SKM-1 treated with dmso at 0.1 percent for 144 hours (cell line): ENCODE data around the gene MRPS26.
"Not testable (repeated sequence)": the region's sequence is repeated elsewhere in the genome, so short reads cannot be mapped to it uniquely, and the experiment has no call there.

Experiments used
- DNase-seq: peaks from one replicate; lab custom pipeline; 2025; ENCODE audit not compliant: unreplicated experiment; lab: John Stamatoyannopoulos, UW

MRPS26 gene

GRCh38 chr20:3045816-3046676 is at the start of gene MRPS26:
Gene MRPS26 (plus strand): TSS chr20:3046052. CDS start chr20:3046069, 17 bp downstream.
- peak; percentile 46 for DNase-seq

GRCh38 chr20:2998728-2999127 is 47.1 kb upstream of the MRPS26 start:
- no peak for DNase-seq

GRCh38 chr20:3000852-3001523 is 44.9 kb upstream of the MRPS26 start:
- peak; percentile 44 for DNase-seq

GRCh38 chr20:3003416-3003815 is 42.4 kb upstream of the MRPS26 start:
- DNase-seq: no peak

GRCh38 chr20:3010985-3011723 is 34.7 kb upstream of the MRPS26 start:
- DNase-seq: no peak

GRCh38 chr20:3011752-3012151 is 34.1 kb upstream of the MRPS26 start:
- no peak for DNase-seq

- no peak for DNase-seq
Observed at GRCh38 chr20:3013771-3014170, 32.1 kb upstream of the MRPS26 start.

- DNase-seq: no peak
Observed at GRCh38 chr20:3014179-3014578, 31.7 kb upstream of the MRPS26 start.

- DNase-seq: no peak
Observed at GRCh38 chr20:3014662-3015061, 31.2 kb upstream of the MRPS26 start.

- not testable (repeated sequence) for DNase-seq
Observed at GRCh38 chr20:3015302-3015701, 30.6 kb upstream of the MRPS26 start.

- no peak for DNase-seq
Observed at GRCh38 chr20:3021327-3021726, 24.5 kb upstream of the MRPS26 start.

GRCh38 chr20:3021777-3022176 is 24.1 kb upstream of the MRPS26 start:
- DNase-seq: no peak

- DNase-seq: not testable (repeated sequence)
Observed at GRCh38 chr20:3022559-3023490, 23.0 kb upstream of the MRPS26 start.

GRCh38 chr20:3027987-3028386 is 17.9 kb upstream of the MRPS26 start:
- no peak for DNase-seq

- DNase-seq: no peak
Observed at GRCh38 chr20:3031524-3032147, 14.2 kb upstream of the MRPS26 start.

GRCh38 chr20:3032624-3033023 is 13.2 kb upstream of the MRPS26 start:
- no peak for DNase-seq

GRCh38 chr20:3037654-3038053 is 8.2 kb upstream of the MRPS26 start:
- DNase-seq: no peak

- DNase-seq: no peak
Observed at GRCh38 chr20:3038454-3038853, 7.4 kb upstream of the MRPS26 start.

- DNase-seq: no peak
Observed at GRCh38 chr20:3039426-3039825, 6.4 kb upstream of the MRPS26 start.

- no peak for DNase-seq
Observed at GRCh38 chr20:3040086-3040485, 5.8 kb upstream of the MRPS26 start.
